ENCODE measurements around the gene RBMS1.

- TF ChIP-seq POLR2AphosphoS5 (IDR thresholded peaks at IDR 0.05; ENCODE audit: low read depth, low read length): no peak
- TF ChIP-seq POLR2A (IDR thresholded peaks at IDR 0.05; ENCODE audit: low read depth, low read length): no peak
- no peak for TF ChIP-seq TAF1 (IDR thresholded peaks at IDR 0.05; ENCODE audit: low read depth, low read length)
- TF ChIP-seq PAX5 (IDR thresholded peaks at IDR 0.05; ENCODE audit: insufficient read depth, low read length, severe bottlenecking): no peak
- no peak for TF ChIP-seq SPI1 (IDR thresholded peaks at IDR 0.05; ENCODE audit: low read depth, low read length)
Observed at GRCh38 chr2:160397530-160397865, 96.1 kb downstream of the RBMS1 start.

Measured in GM12891 (cell line).